GM23338 (cell line): Measurements from ENCODE around the gene DYRK1A.

Experiments
- CREB1 ChIP-seq: fragments of 250-450 bp; sonication (Bioruptor Pico); IDR thresholded peaks from 2 replicates; pipeline ENCODE4 v1.5.0; 2020; ENCODE audit warnings: low read depth, mild to moderate bottlenecking, moderate library complexity
- CTCF ChIP-seq, 2 experiments: fragments of 200-600 bp in 1 of 2; sonication (generic) in 1 of 2; conservative IDR thresholded peaks; 2 replicates each; pipeline versions ENCODE4 v1.5.1 to v1.6.1; 2016 to 2017; ENCODE audit warnings: antibody characterized with exemption in 2 of 2, low read depth in 2 of 2, mild to moderate bottlenecking in 2 of 2, moderate library complexity in 1 of 2
- EZH2phosphoT487 ChIP-seq: fragments of 200-600 bp; sonication (generic); IDR thresholded peaks from one replicate; pipeline ENCODE4 v1.8.1; 2018; ENCODE audit warnings: antibody characterized with exemption; ENCODE audit not compliant: unreplicated experiment
- POLR2AphosphoS5 ChIP-seq: IDR thresholded peaks from 2 replicates; pipeline ENCODE4 v1.6.1; 2016; ENCODE audit warnings: antibody characterized with exemption, low read depth
- REST ChIP-seq: IDR thresholded peaks from one replicate; pipeline ENCODE4 v1.6.1; 2018; ENCODE audit warnings: antibody characterized with exemption; ENCODE audit not compliant: unreplicated experiment

GRCh38 chr21:37554661-37555379 is 188.2 kb downstream of the DYRK1A start:
- TF ChIP-seq CTCF (conservative IDR thresholded peaks at IDR 0.05; ENCODE audit: low read depth in 2 of 2), result no peak
- no peak for TF ChIP-seq POLR2AphosphoS5
- TF ChIP-seq REST, result no peak
- no peak for TF ChIP-seq CREB1 (CRISPR knock-in tag)
- no peak for TF ChIP-seq EZH2phosphoT487
